Sigmoid colon (tissue), 3 donors: ENCODE results near the gene DAGLB.

Experiments
- POLR2A ChIP-seq, 2 donors: fragments of 450-650 bp; IDR thresholded peaks; one replicate each; pipeline ENCODE4 v1.6.1; 2016; ENCODE audit warnings: antibody characterized with exemption in 2 of 2, mild to moderate bottlenecking in 2 of 2, moderate library complexity in 2 of 2
- TF ChIP-seq, protein P1 (sequence below), 4 experiments: fragments of 450-650 bp in 3 of 4; fragments of 200-600 bp in 1 of 4; IDR thresholded peaks; one replicate each; pipeline ENCODE4 v1.5.1; 2016 to 2019; ENCODE audit warnings: antibody characterized with exemption in 4 of 4, mild to moderate bottlenecking in 3 of 4, moderate library complexity in 2 of 4

DNA sequence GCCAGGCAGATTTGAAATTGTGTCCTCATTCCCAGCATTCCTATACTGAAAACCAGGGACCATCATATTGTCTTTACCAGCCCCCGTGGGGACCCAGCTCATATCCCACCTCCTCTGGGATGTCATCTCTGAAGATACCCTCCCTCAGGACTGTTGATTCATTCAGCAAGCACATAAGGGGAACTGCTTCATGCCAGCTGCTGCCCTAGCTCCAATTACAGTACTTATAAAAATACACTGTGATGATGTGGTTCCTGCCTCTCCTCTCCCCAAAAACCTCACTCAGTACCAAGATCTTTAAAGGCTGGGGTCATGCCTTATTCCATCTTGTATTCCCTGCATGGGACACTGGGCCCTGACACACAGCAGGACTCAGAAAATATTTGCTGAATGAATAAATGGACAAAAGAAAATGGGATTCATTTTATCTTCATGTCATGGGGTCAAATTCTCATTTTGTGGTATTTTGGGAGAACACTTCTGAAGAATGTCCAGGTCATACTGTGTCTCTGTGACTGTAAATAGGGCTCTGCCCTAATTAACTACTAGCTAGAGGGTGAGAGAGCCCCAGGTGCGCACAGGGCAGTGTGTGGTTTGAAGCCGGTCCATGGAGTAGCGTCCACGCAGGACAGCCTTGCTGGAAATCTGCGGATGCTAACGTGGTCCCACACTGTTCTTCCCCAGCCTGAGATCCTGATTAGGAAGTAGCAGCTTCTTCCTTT is 29.0 kb upstream of the DAGLB start:
- TF ChIP-seq, protein P1, sequence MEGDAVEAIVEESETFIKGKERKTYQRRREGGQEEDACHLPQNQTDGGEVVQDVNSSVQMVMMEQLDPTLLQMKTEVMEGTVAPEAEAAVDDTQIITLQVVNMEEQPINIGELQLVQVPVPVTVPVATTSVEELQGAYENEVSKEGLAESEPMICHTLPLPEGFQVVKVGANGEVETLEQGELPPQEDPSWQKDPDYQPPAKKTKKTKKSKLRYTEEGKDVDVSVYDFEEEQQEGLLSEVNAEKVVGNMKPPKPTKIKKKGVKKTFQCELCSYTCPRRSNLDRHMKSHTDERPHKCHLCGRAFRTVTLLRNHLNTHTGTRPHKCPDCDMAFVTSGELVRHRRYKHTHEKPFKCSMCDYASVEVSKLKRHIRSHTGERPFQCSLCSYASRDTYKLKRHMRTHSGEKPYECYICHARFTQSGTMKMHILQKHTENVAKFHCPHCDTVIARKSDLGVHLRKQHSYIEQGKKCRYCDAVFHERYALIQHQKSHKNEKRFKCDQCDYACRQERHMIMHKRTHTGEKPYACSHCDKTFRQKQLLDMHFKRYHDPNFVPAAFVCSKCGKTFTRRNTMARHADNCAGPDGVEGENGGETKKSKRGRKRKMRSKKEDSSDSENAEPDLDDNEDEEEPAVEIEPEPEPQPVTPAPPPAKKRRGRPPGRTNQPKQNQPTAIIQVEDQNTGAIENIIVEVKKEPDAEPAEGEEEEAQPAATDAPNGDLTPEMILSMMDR (IDR thresholded peaks at IDR 0.05), result no peak
- TF ChIP-seq POLR2A (IDR thresholded peaks at IDR 0.05), result no peak
